ENCODE measurements around the gene SRCAP. TPM values are rescaled to one million over a fixed set of nuclear protein-coding genes. Genes with fewer than 3 reads are reported as not detected.

SRCAP gene
- total RNA-seq = 10 to 100 TPM; 20.6 to 57.4 (median 36.0) TPM

GRCh38 chr16:30698816-30699614 lies at the start of gene SRCAP:
Gene SRCAP (plus strand): TSS chr16:30699171. CDS start chr16:30700825, 1,654 bp downstream.
- TF ChIP-seq CTCF (IDR thresholded peaks at IDR 0.05) (no peak), POLR2AphosphoS5 (IDR thresholded peaks at IDR 0.05) (peak; percentile 31), POLR2A (IDR thresholded peaks at IDR 0.05) (peak; percentile 37 to 79), EP300 (IDR thresholded peaks at IDR 0.05) (no peak)
- Histone ChIP-seq H3K36me3 (peaks cover 0 to 44% of the 10 kb centered on the region in 2 donors), H3K4me1 (peaks cover 0 to 33% (median 14%) of the 10 kb centered on the region in 3 donors), H3K27ac (peak within 1 kb of the TSS; percentile 98 to 99 (median 98)), H3K27me3 (no peaks in the 10 kb centered on the region), H3K9me3 (no peaks in the 10 kb centered on the region), H3K4me3 (peak within 1 kb of the TSS; percentile 89 to 91)
- 1 to 2% methylated on average over 8 to 10 of the region's 57 CpGs for WGBS, 2 donors (ENCODE audit: low coverage in 1 of 2)
- peak; percentile 66 for ATAC-seq

- no peaks in the 10 kb centered on the region for H3K9me3 ChIP-seq
- no peaks in the 10 kb centered on the region for H3K27me3 ChIP-seq
- 60 to 81% methylated on average over 2 to 4 of the region's 22 CpGs for WGBS, 2 donors (ENCODE audit: low coverage in 1 of 2)
- H3K4me3 ChIP-seq = peak overlapping the region; percentile 39 to 67
- ATAC-seq = no peak
- H3K27ac ChIP-seq = peak overlapping the region; percentile 76 to 99 (median 96)
- peaks cover 0 to 27% of the 10 kb centered on the region in 2 donors for H3K36me3 ChIP-seq
- no peak for TF ChIP-seq EP300 (IDR thresholded peaks at IDR 0.05)
- TF ChIP-seq POLR2AphosphoS5 (IDR thresholded peaks at IDR 0.05) = no peak
- TF ChIP-seq POLR2A (IDR thresholded peaks at IDR 0.05) = no peak
- no peak for TF ChIP-seq CTCF (IDR thresholded peaks at IDR 0.05)
- peaks cover 0 to 36% (median 11%) of the 10 kb centered on the region in 3 donors for H3K4me1 ChIP-seq
These were observed 49.1 kb upstream of the SRCAP start for GRCh38 chr16:30649725-30650368.

- 0 to 2% methylated on average over 10 to 32 of the region's 53 CpGs for WGBS, 2 donors (ENCODE audit: low coverage in 1 of 2)
- peaks cover 0 to 36% (median 11%) of the 10 kb centered on the region in 3 donors for H3K4me1 ChIP-seq
These were observed 48.4 kb upstream of the SRCAP start, which contains the start of gene PRR14 for GRCh38 chr16:30650369-30651123. Gene PRR14 (plus strand): TSS chr16:30650960. CDS start chr16:30651646, 686 bp downstream.

More at GRCh38 chr16:30650369-30651123, 48.4 kb upstream of the SRCAP start, which contains the start of gene PRR14:
- TF ChIP-seq POLR2A (IDR thresholded peaks at IDR 0.05) (peak; percentile 11 to 15), POLR2AphosphoS5 (IDR thresholded peaks at IDR 0.05) (peak; percentile 81), EP300 (IDR thresholded peaks at IDR 0.05) (no peak), CTCF (IDR thresholded peaks at IDR 0.05) (peak in 2 of 4 experiments; percentile 69 to 74)
- peak within 1 kb of the TSS; percentile 67 to 77 for H3K4me3 ChIP-seq
- no peaks in the 10 kb centered on the region for H3K27me3 ChIP-seq
- H3K27ac ChIP-seq = peak within 1 kb of the TSS; percentile 93 to 99 (median 96)
- peak; percentile 95 for ATAC-seq
- no peaks in the 10 kb centered on the region for H3K9me3 ChIP-seq
- H3K36me3 ChIP-seq = peaks cover 0 to 34% of the 10 kb centered on the region in 2 donors
